NCI-H526 (cell line): ENCODE data around the gene TSPOAP1.
"Not testable (repeated sequence)": the region's sequence is repeated elsewhere in the genome, so short reads cannot be mapped to it uniquely, and the experiment has no call there.

Experiments used
- DNase-seq, 2 experiments: peaks; one replicate each; lab custom pipeline; 2025; lab: John Stamatoyannopoulos, UW

TSPOAP1 gene

GRCh38 chr17:58360296-58361063 is 31.9 kb upstream of the TSPOAP1 start:
- no peak for DNase-seq

- no peak for DNase-seq
These were observed 30.0 kb upstream of the TSPOAP1 start for GRCh38 chr17:58358408-58359172.

- no peak for DNase-seq
These were observed 29.0 kb upstream of the TSPOAP1 start for GRCh38 chr17:58357312-58358297.

GRCh38 chr17:58356231-58356630 is 27.6 kb upstream of the TSPOAP1 start:
- DNase-seq: no peak

- no peak for DNase-seq
These were observed 26.1 kb upstream of the TSPOAP1 start for GRCh38 chr17:58354541-58355216.

GRCh38 chr17:58353389-58353825 is 24.8 kb upstream of the TSPOAP1 start:
- no peak for DNase-seq

GRCh38 chr17:58352596-58353388 is 24.2 kb upstream of the TSPOAP1 start:
- peak; percentile 19 to 33 for DNase-seq

GRCh38 chr17:58351831-58352595 is 23.4 kb upstream of the TSPOAP1 start, which contains the start of gene SUPT4H1:
Gene SUPT4H1 (minus strand): TSS chr17:58352201. CDS start chr17:58352135, 66 bp downstream.
- peak; percentile 90 to 98 for DNase-seq

GRCh38 chr17:58351182-58351581 is 22.6 kb upstream of the TSPOAP1 start:
- DNase-seq: no peak

- DNase-seq: no peak
These were observed 19.4 kb upstream of the TSPOAP1 start for GRCh38 chr17:58348038-58348437.

- no peak for DNase-seq
These were observed 16.9 kb upstream of the TSPOAP1 start for GRCh38 chr17:58345500-58345899.

GRCh38 chr17:58344791-58345157 is 16.2 kb upstream of the TSPOAP1 start:
- DNase-seq: no peak

- DNase-seq: no peak
These were observed 15.6 kb upstream of the TSPOAP1 start for GRCh38 chr17:58344047-58344790.

GRCh38 chr17:58343131-58343530 is 14.5 kb upstream of the TSPOAP1 start:
- DNase-seq: no peak

- no peak for DNase-seq
These were observed 13.4 kb upstream of the TSPOAP1 start for GRCh38 chr17:58341861-58342475.

GRCh38 chr17:58341136-58341860 is 12.7 kb upstream of the TSPOAP1 start:
- not testable (repeated sequence) for DNase-seq

- DNase-seq: no peak
These were observed 11.8 kb upstream of the TSPOAP1 start for GRCh38 chr17:58340405-58340876.
